ENCODE results near the gene ATXN1L.

DNA sequence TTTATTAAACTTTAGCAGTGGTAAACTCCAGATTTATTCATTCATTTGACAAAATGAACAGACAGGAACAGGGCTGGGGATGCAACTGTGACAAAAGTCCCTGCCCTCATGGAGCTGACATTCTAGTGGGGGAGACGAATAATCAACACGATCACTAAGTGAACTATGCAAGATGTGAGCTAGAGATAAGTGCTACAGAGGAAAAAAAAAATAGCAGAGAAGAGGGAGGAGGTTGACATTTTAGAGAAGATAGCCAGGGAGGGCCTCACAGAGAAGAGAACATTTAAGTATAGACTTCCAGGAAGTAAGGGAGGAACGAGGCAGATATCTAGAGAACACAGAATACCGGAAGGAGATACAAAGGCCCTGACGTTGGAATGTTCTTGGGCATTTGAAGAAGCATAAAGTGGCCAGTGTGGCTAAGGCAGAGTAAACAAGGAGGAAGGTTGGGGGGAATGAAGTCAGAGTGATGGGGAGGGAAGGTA is 19.2 kb upstream of the ATXN1L start:
- TF ChIP-seq, protein P1, sequence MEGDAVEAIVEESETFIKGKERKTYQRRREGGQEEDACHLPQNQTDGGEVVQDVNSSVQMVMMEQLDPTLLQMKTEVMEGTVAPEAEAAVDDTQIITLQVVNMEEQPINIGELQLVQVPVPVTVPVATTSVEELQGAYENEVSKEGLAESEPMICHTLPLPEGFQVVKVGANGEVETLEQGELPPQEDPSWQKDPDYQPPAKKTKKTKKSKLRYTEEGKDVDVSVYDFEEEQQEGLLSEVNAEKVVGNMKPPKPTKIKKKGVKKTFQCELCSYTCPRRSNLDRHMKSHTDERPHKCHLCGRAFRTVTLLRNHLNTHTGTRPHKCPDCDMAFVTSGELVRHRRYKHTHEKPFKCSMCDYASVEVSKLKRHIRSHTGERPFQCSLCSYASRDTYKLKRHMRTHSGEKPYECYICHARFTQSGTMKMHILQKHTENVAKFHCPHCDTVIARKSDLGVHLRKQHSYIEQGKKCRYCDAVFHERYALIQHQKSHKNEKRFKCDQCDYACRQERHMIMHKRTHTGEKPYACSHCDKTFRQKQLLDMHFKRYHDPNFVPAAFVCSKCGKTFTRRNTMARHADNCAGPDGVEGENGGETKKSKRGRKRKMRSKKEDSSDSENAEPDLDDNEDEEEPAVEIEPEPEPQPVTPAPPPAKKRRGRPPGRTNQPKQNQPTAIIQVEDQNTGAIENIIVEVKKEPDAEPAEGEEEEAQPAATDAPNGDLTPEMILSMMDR (conservative IDR thresholded peaks at IDR 0.05; ENCODE audit: low read length), result no peak
- TF ChIP-seq EZH2phosphoT487 (IDR thresholded peaks at IDR 0.05; ENCODE audit: borderline replicate concordance), result no peak
